Melanocyte of skin (primary cell): ENCODE results near the gene BCL2L14. TPM values are rescaled to one million over a fixed set of nuclear protein-coding genes. Genes with fewer than 3 reads are reported as not detected.

Experiments
- total RNA-seq, 2 donors: library from RNA; depleted of rRNA; stranded (reverse); fragments of >200 nt; gene quantifications; 2 replicates each; pipeline ENCODE4 v1.2.3, GENCODE V29; 2012

BCL2L14 gene, protein sequence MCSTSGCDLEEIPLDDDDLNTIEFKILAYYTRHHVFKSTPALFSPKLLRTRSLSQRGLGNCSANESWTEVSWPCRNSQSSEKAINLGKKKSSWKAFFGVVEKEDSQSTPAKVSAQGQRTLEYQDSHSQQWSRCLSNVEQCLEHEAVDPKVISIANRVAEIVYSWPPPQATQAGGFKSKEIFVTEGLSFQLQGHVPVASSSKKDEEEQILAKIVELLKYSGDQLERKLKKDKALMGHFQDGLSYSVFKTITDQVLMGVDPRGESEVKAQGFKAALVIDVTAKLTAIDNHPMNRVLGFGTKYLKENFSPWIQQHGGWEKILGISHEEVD
- total RNA-seq = not detected

DNA sequence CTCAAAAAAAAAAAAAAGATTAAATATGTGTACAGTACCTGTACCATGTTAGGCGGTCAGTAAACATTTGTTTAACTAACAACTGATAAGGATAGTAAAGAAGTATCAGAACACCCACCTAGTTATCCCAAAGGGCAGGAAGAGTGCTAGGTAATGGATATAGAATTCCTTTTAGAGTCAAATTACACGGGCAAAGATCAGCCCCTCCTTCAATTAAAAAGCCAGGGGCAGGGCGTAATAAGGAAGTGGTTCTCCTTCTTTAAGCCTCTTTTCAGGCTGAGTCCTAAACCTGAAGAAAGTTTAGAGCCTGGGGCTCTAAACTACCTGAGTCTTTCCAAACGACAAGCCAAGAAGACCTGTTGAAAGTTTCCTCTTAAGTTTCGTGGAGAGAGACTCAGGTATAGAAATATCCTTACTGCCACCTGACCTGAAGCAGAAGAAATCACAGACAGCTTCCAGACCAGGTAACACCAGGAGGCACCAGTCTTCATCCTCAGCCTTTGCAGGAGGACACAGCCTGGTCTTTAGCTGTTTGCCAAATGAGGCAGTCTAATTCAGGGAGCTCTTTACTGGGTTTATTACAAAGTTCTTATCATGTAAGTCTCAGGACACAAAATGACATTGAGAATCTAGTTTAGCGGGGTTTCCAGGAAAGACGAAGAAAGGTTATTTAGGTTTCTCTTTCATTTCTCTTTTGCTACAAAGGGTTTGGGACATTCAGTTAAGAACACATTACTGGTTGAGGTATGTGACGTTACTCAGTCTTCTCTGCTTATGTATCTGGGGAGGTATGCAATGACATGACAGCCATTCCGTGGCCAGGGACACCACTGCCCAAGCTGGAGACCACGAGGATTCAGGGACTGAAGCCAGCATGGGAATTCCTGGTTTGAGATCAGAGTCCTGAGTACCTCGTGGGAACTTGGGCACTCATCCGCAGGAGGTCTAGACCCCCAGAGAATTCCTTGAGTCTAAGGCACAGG is at the start of gene BCL2L14:
TSS of gene BCL2L14 (plus strand) at position 266 of the 983 bp plus-strand sequence. CDS start 8,367 bp downstream, outside the sequence.

Other genes starting within 250 kb of the BCL2L14 start
- gene LRP6, start 196.1 kb downstream of the BCL2L14 start, total RNA-seq = 10 to 100 TPM; 30.6 to 49.3 TPM